Erythroblast (primary cell): ENCODE data around the gene NTSR1.

ENCODE experiments used
- DNase-seq, 2 experiments: peaks; one replicate each; lab custom pipeline; 2025; lab: John Stamatoyannopoulos, UW
- GATA1 ChIP-seq: IDR thresholded peaks from 2 replicates; pipeline ENCODE4 v1.6.1; 2011; ENCODE audit warnings: low read depth, mild to moderate bottlenecking, control low read depth, low read length, moderate library complexity
- POLR2A ChIP-seq: IDR thresholded peaks from 2 replicates; pipeline ENCODE4 v1.6.1; 2011; ENCODE audit warnings: mild to moderate bottlenecking, low read length

The NTSR1 gene

DNA sequence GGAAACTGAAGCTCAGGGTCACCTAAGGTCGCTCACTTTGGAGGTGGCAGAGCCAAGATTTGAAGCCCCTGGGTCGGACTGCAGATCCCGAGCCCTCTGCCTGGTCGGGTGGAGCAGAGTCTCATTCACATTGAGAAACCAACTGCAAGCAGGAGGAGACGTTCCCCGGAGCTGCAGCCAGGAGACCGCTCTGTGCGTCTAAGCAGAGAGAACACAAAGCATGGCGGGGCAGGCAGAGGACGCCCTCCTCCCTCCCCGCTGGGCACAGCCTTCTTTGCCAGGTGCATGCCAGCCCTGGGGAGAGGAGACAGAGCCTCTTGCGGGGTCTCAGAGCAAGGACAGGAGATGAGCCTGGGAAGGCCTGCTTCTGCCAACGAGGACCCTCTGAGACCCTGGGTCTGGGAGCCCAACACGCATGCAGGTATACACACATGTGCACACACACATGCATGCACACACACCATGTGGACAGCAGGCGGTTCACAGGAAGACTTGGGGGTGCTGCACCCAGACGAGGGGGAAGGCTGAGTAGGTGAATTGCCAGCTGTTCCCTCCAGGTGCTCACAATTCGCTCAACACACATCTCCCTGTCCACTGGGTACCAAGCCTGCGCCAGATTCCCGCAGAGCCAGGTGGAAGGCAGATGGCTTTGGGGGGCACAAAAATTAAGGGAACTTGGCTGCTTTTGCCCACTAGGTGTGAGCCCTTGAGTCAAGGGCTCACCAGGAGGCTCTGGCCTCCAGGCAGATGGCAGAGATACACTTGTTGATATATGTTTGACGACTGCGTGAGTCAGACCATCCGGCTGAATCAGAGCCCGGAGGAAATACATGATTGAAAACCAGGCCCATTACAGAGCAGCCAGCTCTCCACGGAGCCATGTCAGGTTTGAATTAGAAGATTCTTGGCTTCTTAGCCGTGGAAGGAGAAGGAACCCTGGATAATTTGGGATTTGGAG, 5.5 kb upstream of the NTSR1 start:
- TF ChIP-seq GATA1 = no peak
- no peak for TF ChIP-seq POLR2A
- DNase-seq = no peak

DNA sequence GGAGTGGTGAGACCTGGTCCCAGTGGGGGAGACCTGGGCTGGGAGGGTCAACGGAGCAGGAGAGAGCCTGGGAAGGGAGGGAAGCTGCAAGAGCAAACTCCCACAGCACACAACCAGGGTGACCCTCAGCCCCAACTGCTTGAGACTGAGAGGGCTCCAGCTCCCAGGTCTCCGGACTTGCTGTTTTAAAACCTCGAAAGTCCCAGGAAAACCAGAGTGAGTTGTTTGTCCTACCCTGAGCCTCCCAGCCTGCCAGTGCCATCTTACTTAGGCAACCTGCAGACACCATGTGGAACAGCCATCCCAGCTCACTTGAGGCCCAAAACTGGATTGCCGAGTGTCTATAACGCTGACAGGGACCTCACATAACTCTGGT, 4.8 kb upstream of the NTSR1 start:
- TF ChIP-seq POLR2A (no peak), GATA1 (no peak)
- DNase-seq = no peak

DNA sequence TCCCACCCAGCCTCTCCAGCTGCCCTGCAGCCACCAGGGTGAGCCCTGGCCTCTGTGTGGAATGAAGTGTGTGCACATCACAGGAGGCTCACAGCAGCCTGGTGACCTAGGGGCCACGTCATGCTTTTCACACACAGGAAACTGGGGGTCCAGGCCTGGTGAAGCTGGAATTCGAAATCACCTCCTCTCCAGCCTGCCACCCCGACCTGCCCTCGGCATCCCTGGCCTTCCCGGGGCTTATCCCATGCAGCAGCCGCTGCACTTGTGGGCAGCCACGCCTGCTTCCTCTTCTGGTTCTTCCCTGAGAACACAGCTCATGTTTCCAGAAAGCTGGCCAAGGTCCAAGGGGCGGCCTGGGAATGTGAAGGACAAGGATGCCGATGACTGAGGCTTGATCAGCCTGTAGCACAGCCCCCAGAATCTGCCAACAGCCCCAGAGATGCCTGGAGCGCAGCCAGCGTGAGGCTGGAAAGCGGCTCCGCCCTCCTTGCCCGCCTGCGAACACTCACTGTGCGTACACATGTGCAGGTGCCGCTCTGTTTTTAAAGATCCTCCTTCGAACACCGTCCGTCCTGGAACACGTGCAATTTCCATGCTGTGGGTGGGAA, 4.2 kb upstream of the NTSR1 start:
- DNase-seq = no peak
- no peak for TF ChIP-seq GATA1
- TF ChIP-seq POLR2A = no peak

- TF ChIP-seq GATA1 = no peak
- TF ChIP-seq POLR2A = no peak
- no peak for DNase-seq
Measured at GRCh38 chr20:62705627-62706026, 3.0 kb upstream of the NTSR1 start.

GRCh38 chr20:62706344-62706743, 2.3 kb upstream of the NTSR1 start:
- no peak for DNase-seq
- TF ChIP-seq GATA1 (no peak), POLR2A (no peak)

DNA sequence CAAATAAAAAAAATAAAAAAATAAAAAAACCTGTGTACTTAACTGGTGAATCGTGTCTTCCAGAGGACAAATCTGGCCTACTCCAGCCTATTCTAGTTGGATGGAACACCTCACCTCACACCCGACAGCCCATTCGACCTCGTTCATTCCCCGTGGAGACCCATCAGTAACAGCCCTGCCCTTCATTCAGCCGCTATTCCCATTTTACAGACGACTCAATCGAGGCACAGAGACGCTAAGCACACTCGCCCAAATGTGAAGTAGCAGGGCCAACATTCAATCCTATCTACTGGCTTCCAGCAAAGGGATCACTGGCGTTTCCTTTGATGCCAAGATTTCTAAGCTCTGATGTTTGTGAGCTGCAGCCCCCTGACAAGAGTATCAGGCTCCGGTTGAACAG, 1.8 kb upstream of the NTSR1 start:
- no peak for DNase-seq
- no peak for TF ChIP-seq POLR2A
- no peak for TF ChIP-seq GATA1

DNA sequence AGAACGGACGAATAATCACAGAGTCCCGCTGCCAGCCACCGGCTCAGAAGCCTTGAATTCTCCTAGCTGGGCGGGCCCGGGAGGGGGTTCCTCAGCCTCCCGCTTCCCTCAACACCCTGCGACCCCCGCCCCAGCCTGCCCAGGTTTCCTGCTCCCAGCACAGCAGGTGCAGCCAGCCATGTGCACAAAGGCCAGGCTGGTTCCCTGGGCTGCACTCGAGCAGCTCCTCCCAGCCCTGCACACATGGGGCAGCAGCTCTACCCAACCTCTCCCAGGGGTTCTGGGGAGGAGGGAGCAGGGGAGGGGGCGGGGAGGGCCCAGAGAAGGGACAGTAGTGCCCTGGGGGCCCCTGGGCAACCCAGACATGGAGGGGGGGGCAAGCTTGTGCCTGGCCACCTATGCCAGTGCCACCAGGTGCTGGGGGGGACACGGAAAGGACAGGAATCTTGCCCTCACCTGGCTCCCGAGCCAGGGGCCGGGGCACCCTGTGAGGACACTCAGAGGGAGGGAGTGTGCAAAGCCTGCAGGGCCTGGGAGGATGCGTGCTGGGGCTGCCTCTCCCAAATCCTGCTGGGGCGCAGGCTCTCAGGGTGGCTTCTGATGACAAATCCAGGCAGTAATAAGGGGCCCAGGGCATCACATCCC, 1.2 kb upstream of the NTSR1 start:
- no peak for TF ChIP-seq GATA1
- no peak for TF ChIP-seq POLR2A
- no peak for DNase-seq

- DNase-seq = no peak
- TF ChIP-seq POLR2A (no peak), GATA1 (no peak)
Measured at GRCh38 chr20:62707921-62708521, 615 bp upstream of the NTSR1 start.

- no peak for DNase-seq
- TF ChIP-seq POLR2A = no peak
- no peak for TF ChIP-seq GATA1
Measured at GRCh38 chr20:62709537-62709905, 885 bp downstream of the NTSR1 start.

DNA sequence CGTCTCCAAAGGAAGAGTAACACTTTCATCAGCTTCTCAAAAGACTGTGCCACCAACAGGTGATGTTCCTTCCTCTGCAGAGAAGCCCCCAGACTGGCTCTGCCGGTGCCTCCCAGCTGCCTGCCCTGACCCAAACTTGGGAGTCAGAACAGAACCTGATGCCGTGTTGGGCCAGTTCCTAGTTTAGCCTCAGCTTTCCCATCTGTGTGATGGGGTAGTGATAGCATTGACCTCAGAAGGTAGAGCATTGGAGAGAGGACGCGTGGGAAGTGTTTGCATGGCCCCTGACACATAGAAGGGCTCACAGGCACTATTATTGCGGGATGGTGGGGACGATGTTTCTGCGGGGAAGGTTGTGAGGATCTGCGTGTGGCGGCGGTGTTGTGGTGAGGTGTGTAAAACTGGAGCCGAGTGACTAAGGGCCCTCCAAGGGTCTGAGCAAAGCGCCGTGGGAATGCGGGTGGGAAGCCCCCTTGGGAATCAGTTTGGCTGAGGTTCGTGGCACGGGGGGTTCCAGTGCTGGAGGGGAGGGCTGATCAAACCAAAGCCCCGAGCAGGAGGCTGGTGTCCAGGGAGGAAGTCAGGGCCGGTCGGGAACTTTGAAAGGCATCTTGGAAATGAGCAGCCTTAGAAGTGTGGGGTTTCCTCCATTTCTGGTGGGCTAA, 1.7 kb downstream of the NTSR1 start:
- TF ChIP-seq GATA1 (no peak), POLR2A (no peak)
- no peak for DNase-seq

GRCh38 chr20:62710886-62711702, 2.5 kb downstream of the NTSR1 start:
- TF ChIP-seq POLR2A = no peak
- TF ChIP-seq GATA1 = no peak
- DNase-seq = no peak

- DNase-seq = no peak
- TF ChIP-seq POLR2A (no peak), GATA1 (no peak)
Measured at GRCh38 chr20:62711703-62712101, 3.1 kb downstream of the NTSR1 start.
